NCI-H226 (cell line): ENCODE measurements around the gene OR5B3.
"Not testable (repeated sequence)": the region's sequence is repeated elsewhere in the genome, so short reads cannot be mapped to it uniquely, and the experiment has no call there.

Source experiments
- DNase-seq: peaks from one replicate; pipeline ENCODE4 v3.0.0-alpha.2; 2015

OR5B3 gene

DNA sequence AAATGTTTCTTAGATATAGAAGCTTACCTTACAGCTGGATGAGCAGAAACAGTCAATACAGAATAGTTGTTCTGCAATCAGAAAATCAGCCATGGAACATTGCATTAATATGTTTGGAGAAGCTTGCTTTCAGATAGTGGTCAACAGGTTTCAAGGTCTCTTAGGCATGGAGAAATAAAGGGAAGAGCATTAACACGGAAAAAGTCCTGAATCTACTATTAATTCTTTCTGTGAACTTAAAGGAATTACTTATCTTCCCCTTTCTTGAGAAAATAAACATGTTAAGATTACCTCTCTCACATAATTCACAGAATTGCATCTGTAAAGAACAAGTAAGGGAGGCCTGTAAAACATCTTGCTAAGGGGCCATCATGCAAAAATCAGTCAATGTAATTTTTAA lies at the start of gene OR5B3:
Gene OR5B3, minus strand, starts transcription at position 101 of the 400 bp plus-strand sequence. CDS start 3,465 bp downstream, outside the sequence.
- DNase-seq, result no peak

DNA sequence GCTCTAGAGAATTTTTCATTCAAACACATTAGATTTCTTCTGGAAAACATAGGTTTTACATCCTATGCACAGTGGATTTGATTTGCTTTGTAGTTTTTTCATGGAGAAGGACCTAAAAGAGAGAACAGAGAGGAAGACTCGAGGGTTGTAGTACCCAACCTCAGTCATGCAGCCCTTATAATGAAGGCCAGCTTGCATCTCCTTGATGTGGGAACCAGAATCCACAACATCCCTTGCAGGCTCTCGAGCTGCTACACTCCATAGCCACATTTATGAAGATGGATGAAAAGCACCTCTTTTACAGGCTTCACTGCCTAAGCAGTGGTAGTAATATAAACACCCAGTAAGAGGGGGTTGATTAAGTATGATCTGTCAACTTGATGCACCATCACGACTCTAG lies 44.9 kb upstream of the OR5B3 start:
- no peak for DNase-seq

DNA sequence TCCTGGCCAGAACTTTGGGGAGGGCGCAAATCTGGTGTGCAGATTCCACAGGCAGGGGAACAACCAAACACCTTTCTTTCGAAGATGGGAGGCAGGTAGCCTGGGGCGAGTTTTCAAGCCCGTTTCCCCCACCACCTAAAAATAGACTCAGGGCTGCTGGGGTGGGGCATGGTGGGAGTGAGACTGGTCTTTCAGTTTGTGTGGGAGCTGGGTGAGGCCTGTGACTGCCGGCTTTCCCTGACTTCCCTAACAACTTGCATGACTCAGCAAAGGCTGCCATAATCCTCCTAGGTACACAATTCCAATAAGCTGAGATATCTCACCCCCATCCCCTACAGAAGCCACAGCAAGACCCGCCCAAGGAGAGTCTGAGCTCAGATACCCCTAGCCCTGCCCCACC lies 39.6 kb upstream of the OR5B3 start:
- no peak for DNase-seq

DNA sequence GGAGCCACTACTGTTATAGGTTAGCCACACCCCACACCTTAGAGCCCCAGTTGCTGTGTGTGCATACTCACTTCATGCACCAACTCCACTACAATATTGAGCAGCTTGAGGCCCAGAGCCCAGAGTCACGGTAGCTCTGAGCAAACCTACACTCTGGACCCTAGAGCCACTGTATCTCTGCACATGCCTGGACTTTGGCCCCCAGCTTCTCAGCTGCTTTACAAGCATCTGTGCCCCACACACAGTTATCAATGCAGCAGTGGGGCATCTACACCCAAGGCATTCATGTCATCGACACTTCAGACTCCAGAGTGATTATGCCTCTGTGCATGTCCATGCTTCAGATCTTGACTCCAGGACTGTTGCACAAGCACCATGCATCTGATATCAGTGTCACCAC lies 37.6 kb upstream of the OR5B3 start:
- DNase-seq, result no peak

DNA sequence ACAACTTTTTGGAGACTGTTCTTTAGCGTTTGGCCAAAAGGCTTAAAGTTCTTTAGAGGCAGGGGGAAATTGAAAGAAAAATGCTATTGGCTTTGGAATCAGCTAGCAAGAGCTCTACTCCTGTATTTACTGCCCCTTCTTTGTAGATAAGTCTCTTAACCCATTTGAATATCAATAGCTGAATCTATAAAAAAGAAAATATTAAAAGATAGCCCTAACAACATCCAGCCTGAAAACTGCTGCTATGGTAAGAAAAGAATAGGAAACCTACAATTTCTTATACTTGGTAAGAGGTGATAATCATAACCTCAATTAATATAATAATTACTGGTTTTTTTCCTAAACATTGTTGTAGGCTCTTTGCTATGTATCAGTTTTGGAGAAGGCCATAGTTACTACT lies 35.5 kb upstream of the OR5B3 start, which contains the start of gene OR5B12:
Gene OR5B12, minus strand, starts transcription at position 101 of the 400 bp plus-strand sequence. CDS start 2,085 bp downstream, outside the sequence.
- no peak for DNase-seq

DNA sequence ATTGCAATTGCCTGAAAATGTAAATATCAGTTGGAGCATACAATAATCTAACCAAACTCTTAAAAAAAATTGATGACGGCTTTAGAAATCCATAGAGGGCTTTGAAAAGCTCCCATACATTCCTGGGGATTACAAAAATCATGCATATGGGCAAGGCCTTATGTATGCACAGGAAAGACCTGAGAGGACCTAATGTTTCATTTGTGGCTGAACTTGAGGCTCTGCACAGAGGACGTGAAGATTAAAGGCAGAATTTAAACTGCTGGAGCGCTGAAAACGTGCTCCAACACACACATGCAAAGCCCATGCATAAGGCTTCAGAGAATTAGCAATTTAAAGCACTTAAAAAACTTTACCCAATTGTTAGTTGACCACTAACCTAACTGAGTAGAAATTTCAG lies 31.8 kb upstream of the OR5B3 start:
- DNase-seq, result no peak

DNA sequence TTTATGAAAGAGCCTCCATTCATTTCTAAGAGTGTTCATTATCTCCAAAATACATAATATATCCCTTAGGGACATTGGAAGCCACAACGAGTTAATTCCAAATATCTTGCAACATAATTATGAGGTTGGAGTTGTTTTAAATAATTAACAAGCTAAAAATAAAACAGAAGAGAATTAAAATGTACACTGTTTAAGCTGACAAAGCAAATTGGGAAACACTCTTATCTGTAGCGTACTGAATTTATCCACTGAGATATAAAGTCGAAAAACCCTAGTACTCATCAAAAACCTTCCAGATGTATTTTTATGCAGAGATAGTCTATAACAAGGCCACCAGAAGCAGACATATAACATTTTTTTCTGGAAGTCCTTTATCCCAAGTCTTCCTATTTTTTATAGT lies 27.5 kb upstream of the OR5B3 start:
- DNase-seq, result no peak

DNA sequence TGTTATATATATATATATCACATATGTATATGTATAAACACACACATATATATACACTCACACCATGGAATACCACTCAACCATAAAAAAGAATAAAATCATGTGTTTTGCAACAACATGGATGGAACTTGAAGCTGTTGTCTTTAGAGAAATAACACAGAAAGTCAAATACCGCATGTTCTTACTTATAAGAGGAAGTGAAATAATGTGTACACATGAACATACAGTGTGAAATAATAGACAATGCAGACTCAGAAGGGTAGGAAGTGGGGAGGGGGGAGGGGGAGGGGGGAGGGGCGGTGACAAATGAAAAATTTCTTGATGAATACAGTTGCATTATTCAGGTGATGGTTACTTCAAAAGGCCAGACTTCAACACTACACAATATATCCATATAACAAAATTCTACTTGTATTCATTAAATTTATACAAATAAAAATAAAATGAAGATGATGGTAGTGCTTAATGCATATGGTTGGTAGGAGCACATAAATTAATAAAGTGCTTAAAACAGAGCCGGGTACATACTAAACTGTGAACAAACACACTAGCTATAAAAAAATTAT lies 27.0 kb upstream of the OR5B3 start:
- no peak for DNase-seq

DNA sequence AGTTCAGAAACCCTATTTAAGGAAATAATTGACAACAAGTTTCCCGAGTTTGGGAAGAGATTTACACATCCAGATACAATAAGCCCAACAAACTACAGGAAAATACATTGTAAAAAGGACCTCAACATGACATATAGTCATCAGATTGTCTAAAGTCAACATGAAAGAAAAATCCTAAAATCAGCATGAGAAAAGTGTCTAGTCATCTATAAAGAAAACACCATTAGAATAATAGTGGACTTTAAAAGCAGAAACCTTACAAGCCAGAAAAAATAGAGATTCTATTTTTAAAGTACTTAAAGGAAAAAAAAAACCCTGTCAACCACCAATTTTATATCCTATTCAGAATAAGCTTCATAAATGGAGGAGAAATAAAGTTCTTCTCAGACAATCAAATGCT lies 22.6 kb upstream of the OR5B3 start:
- DNase-seq, result no peak

DNA sequence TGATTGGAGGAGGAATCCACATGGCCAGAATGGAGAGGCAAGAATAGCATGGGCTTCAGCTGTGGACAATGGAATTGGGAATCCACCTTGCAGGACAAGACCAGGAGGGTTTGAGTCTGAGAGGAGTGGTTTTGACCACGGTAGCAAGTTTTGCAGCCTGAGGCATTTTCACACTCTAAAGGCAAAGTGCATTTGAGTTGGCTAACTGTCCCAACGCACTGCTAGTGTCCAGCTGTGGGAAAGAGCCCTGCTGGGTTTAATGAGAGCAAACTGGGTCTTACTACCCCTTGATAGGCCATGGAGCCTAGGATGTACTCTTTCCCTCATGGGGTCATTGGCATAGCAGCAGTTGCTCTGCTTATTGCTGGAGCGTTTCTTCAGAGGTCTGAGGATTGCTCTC lies 21.3 kb upstream of the OR5B3 start, which contains the start of gene OR5B2:
Gene OR5B2, minus strand, starts transcription at position 101 of the 400 bp plus-strand sequence. CDS start 4,860 bp downstream, outside the sequence.
- no peak for DNase-seq

DNA sequence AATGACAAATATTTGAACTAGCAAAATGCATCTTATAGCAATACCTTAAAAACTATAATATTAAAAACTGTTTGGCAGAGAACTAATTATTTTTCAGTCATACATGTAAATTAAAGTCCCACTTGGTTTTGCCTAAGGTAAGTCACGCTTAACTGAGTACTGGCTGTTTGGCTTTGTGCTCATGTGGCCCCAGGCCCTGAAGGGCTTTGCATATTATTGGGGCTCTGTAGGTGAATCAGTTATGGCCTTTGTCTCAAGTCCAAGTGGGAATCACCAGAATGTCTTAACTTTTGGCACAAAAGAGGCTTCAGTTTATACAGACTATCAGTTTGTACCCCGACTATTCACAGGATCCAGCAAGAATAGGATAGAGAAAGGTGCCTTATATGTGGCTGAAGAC lies 7.1 kb downstream of the OR5B3 start:
- not testable (repeated sequence) for DNase-seq

DNA sequence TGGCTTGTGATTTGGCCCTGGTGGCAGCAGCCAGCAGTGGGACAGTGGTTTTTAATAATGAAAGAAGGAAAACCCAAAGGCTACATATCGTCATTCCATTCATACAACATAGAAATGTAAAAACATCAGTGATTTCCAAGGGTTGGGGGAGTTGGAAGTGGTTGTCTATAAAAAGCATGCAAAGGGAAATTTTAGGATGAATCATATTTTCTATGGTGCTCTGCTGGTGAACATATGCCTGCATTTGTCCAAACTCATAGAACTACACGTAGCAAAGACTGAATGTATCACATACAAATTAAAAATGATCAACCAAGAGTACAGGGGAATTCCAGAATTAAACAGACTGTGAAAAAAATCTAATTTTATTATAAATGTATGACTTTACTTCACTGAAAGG lies 11.1 kb downstream of the OR5B3 start:
- no peak for DNase-seq

DNA sequence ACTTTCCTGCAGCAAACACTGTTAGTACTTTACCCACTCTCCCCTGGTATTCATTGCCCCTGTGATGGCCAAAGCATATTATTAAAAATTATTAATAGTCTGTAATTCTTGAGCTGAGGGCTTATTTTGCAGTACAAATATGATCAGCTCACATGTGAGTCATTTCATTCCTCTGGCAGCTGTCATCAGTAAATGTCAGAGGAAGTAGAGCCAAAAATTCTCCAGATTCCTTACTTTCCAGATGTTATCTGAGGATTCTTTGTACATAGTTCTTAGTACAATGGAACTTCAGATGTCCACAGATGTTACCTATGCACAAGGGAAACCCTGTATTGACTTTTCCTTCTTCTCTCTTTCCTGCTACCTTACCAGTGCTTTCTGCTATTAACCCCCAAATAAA lies 12.5 kb downstream of the OR5B3 start:
- DNase-seq, result peak; percentile 88

DNA sequence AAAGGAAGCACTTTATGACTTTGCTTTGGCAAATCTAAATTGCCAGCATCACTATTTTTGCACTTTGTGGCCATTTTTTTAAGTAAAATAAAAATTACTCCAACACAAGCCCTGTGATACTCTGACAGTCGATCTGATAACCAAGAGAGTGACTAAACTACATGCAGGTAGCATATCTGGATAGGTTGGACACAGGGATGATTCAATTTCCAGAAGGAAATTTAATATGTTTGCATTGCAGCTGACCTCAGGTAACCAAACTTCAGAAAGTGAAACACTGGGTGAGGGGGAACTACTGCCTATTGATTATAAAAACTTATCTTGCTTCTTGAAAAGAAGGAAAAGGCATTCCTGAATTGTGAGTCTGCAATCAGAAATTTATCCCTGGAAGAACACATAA lies 13.9 kb downstream of the OR5B3 start:
- DNase-seq, result no peak

DNA sequence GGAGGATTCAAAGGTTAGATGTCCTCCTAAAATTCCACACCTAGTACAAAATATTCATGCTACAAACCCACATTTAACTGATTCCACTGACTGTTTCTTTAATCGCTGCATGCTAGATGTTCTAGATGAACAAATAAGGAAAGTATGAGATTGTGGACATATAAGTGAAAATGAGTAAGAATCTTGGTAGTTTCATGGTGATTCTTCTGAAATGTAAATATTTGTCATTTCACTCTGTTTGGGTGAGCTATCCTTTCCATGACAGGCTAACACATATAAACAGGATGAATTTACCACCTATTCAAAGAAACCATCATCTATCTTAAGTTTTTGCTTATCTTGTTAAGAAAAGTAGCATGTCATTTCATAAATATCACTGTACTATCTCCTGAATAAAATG lies 14.8 kb downstream of the OR5B3 start:
- DNase-seq, result no peak

DNA sequence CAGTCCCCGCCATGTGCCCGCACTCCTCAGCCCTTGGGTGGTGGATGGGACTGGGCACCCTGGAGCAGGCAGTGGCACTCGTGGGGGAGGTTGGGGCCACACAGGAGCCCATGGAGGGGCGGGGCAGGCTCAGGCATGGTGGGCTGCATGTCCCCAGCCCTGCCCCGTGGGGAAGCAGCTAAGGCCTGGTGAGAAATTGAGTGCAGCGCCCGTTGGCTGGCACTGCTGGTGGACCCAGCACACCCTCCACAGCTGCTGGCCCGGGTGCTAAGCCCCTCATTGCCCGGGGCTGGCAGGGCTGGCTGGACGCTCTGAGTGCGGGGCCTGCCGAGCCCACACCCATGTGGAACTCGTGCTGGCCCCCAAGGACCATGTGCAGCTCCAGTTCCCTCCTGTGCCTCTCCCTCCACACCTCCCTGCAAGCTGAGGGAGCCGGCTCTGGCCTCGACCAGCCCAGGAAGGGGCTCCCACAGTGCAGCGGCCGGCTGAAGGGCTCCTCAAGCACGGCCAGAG lies 16.1 kb downstream of the OR5B3 start:
- no peak for DNase-seq

DNA sequence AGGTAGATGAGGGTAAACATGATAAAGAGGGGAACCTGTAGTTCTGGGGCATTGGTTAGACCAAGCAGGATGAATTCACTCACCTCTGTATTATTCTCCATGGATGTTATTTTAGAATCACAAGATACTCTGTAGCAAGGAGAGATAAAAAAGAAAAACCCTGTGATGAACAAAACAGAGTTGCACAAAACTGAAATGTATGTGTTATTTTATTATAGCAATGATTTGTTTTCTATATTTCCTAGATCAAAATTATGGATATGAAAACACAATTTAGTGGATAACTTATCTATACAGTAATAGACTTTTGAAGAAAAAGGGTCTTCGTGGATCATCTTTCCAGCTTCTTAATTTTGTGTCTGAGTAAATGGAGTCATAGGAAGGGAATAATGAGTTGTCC lies 47.7 kb downstream of the OR5B3 start, which contains the start of gene OR5B17:
Gene OR5B17, minus strand, starts transcription at position 101 of the 400 bp plus-strand sequence. Its CDS starts 0 bp downstream, at position 101.
- no peak for DNase-seq

DNA sequence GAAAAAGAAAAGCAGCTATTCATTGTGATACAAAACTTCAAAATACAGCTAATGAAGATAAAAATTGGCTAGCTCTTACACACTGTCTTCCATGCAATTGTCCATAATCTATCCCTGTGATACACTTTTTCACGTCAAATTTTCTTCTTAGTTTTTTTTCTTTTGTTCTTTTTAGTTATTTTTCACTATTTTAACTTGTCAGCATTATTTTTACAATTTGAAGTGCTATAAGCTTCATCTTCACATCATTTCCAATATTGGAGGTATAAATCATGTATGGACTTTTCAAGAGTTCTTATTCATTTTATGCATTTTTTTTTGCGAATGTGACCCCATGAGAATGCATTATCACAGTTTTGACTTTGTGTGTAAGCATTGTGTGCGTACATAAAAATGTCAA lies 51.9 kb downstream of the OR5B3 start:
- no peak for DNase-seq
